ENCODE data around the gene ZNF778.

The ZNF778 gene

GRCh38 chr16:89194340-89195311, 22.9 kb upstream of the ZNF778 start:
- no peak for DNase-seq (ENCODE audit: low read depth in 2 of 2)

- DNase-seq (ENCODE audit: low read depth in 2 of 2) = no peak
Observed at GRCh38 chr16:89195521-89196171, 21.9 kb upstream of the ZNF778 start.

DNA sequence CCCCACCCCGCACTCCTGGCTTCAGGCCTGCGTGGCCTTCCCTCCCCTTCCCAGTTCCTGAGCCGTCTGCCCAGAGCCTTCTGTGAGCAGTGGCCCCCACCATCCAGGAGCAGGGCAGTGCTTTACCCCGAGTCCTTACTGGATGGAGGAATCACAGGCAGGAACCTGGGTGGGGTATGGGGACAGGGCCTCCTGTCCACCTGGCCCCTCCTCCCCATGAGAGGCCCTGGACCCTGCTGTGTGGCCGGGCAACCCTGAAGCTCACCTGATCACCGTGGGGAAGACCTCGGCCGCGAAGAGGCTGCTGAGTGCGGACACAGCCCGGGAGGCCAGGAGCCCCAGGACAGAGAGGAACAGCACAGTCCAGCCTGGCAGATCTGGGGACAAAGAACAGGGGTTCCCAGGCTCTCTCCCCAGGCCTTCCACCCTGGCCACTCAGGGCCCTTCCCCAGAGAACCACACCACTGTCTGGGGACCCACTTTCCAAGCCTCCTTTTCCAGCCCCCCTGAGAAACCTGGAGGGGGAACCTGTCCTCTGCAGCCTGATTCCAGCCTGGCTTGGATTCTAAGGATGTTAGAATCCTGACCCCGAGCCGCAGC, 20.4 kb upstream of the ZNF778 start:
- DNase-seq (ENCODE audit: low read depth in 2 of 2) = no peak

GRCh38 chr16:89197633-89198416, 19.7 kb upstream of the ZNF778 start:
- no peak for DNase-seq (ENCODE audit: low read depth in 2 of 2)

- no peak for DNase-seq (ENCODE audit: low read depth in 2 of 2)
Observed at GRCh38 chr16:89198417-89199240, 18.9 kb upstream of the ZNF778 start.

DNA sequence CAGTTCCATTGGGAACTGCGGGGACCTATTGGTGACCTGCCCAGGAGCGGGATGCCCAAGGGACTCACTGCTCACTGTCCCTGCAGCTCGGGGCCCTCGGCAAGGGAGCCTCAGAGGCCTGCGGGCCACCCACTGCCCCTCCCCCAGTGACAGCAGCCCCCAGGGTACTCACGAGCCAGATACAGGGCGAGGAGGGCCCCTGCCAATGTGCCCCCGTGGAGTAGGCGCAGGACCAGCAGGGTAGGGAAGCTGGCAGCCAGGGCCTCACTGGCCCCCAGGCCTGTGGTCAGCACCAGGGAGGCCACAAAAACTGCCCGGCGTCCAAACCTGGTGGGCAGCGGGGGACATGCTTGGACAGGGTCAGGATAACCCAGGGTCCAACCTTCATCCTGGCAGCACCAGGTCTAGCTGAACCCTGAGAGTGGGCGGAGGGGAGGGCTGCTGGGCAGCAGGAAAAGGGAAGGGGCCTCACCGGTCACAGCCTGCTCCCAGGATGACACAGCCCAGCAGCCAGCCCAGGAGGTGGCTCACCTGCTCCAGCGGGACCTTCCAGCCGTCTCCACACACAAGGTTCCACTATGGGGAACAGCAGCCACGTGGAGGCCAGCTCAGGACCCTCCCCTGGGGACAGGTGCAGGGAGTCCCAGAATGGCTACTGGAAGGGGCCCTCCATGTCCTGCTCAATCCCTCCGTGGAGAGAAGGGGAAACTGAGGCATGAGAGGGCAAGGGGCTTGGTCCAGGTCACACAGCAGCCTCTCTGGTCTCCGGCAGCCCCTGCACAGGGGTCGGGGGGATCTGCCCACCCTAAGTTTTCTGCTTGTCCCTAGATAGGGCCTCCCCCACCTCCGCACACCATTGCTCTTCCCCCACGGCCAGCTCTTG, 18.0 kb upstream of the ZNF778 start:
- no peak for DNase-seq (ENCODE audit: low read depth in 2 of 2)

DNA sequence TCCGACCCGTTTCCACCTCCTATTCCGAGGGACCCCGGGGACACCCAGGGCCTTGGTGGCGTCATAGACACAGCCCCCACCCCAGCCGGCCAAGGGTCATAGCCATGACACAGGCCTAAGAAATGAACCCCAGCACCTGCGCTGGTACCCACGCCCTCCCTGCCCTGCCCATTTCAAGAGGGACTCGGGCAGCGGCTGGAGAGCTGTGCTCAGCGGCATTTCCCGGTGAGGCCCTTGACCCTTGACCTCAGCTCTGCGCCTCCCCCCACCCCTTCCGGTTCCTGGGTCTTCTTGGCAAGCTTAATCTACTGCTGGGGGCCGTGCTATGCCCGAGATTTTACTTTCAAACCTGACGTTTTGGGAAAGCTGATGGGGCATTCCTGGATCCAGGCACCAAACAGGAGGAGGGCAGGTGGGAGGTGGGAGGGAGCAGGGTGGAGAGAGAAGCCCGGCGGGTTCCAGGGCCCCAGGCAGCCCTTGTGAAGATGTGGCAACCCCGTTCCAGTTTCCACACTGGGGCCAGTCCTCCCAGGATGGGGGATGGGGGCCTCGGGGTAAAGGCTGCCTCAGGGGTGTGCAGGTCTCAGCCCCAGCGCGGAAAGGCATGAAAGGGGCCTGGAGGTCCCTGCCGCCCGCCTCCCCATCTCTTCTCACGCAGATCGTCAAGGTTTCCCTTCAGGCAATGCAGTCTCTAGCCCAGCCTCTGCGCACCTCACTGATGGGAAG, 17.2 kb upstream of the ZNF778 start, which contains the start of gene SLC22A31:
Gene SLC22A31, minus strand, starts transcription at position 414 of the 726 bp plus-strand sequence. Its CDS starts 36 bp downstream, at position 378.
- DNase-seq (ENCODE audit: low read depth in 2 of 2) = no peak

GRCh38 chr16:89200850-89201411, 16.6 kb upstream of the ZNF778 start:
- no peak for DNase-seq (ENCODE audit: low read depth in 2 of 2)

DNA sequence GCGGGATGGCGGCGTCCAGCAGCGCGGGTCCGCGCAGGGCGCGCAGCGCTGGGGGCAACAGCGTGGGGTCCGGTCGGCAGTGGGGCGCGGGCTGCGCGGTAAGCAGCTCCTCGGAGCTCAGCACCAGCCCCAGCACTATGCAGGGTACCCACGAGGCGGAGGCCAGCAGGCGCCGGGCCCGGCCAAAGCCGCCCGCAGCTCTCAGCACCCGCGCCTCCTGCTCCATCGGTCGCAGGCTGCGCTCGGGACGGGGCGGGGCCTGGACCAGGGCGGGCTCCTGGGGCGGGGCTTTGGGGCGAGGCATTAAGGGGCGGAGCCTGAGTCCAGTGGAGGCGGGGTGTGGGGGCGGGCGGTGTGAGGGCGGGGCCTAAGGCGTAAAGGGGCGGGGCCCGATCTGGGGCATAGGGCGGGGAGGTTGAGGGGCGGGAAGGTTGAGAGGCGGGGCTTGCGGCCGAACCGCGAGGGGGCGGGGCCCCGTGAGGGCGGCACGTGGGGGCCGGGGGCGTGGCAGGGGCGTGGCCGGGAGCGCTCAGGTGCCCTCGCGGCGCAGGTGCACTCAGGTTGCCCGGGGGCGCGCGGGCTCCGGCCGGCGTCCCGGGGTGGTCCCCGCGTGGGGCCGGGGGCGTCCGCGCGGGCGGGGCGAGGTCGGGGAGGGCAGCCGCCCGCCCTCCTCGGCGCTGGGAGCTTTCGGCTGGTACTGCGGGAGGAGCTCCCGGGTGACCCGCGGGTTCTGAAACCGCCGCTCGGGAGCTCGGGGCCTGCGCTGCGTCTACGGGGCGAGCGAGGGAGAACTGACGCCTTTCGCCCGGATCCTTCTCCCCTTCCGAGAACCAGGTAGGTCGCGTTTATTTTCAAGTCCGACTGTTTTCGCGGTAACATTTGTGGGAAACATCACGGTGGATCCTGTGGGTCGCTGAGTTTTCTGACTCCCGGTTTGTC, 15.8 kb upstream of the ZNF778 start:
- peak; percentile 47 to 65 for DNase-seq (ENCODE audit: low read depth in 2 of 2)

GRCh38 chr16:89202422-89203215, 14.9 kb upstream of the ZNF778 start:
- DNase-seq (ENCODE audit: low read depth in 2 of 2) = no peak

DNA sequence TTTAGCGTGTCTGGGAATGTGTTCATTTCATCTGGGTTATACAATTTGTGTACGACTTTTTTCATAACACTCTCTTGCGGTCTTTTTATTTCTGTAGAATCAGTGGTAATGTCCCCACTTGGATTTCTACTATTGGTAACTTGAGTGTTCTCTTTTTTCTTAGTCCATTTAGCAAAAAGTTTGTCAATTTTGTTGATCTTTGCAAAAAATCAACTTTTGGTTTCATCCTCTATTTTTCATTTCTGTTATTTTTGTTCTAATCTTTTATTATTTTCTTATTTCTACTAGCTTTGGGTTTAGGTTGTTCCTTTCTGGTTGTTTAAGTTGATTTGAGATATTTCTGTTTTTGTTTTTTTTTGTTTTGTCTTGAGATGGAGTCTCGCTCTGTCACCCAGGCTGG, 9.5 kb upstream of the ZNF778 start:
- no peak for DNase-seq (ENCODE audit: low read depth in 2 of 2)

DNA sequence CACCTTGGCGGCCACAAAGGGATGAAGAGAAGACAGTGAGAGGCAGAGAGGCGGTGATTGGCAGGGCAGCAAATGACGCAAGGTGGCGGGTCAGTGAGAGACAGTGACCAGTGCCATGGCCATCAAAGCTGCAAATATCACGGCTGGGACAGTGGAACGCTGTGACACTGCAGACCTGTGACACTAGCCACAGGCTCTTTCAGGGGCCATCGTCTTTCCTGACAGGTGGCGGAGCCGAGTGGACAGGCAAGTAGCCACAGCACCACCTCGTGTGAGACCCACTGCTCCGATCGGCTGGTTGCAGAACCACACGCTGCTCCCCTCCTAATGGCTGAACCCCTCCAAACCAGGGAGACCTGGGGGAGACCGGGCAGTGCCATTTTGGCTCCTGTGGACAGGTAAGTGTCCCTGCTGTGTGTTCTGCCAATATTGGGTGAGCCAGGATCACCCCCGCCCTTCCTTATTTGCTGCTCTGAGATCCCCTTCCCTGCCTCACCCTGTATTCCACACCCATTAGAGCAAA, 7.9 kb upstream of the ZNF778 start:
- DNase-seq (ENCODE audit: low read depth in 2 of 2) = no peak

- DNase-seq (ENCODE audit: low read depth in 2 of 2) = no peak
Observed at GRCh38 chr16:89210165-89210903, 7.2 kb upstream of the ZNF778 start.

DNA sequence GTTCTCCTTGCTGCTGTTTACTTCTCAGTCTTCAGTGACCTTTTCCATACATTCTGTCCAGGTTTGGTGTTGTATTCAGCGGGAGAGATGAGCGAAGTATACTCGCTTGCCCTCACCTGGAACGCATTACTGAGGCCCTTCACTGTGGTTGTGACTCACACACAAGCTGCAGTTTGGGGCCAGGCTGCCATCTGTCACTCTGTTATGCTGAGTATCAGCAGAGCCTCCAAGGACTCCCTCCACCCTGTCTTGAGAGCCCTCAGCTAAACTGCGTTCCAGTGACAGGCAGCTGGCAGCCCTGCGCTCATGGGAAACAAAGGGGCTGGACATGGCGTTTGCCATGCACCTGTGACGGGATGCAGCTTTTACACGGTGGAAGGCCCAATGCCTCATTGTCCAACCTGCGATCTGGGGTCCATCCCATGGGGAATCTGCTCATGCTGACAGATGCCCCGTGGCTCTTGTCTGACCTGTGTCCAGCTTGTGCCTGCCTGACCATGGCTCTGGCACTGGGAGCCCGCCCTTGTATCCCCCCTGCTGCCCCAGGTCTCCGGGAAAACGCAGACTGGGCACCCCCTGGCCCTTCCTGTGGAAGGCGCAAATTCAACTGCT, 6.5 kb upstream of the ZNF778 start:
- DNase-seq (ENCODE audit: low read depth in 2 of 2) = no peak

Data from stimulated activated CD8-positive, alpha-beta memory T cell treated with anti-CD3 and anti-CD28 coated beads, Interleukin-2, amount 100 ng/mL, for 1 hour (primary cell).